ENCODE results near the gene SNAPC1.

Gene SNAPC1

DNA sequence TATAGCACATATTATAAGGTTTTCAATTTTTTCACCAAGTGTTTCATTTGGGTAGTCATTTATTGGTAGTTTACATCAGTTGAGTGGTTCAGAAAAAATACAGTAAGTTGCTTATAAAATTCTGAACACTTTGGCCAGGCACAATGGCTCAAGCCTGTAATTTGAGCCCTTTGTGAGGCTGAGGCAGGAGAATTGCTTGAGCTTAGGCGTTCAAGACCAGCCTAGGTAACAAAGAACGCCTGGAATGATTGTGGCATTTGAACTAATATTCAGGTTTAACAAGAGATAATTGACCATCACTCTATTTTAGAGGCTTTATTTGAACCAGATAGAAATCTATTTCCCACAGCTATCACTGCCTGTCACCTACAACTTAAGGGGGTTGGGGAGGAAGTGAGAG is 44.2 kb upstream of the SNAPC1 start:
- Histone ChIP-seq H3K27me3 (ENCODE audit: insufficient read depth, low read length) (no peaks in the 10 kb centered on the region), H3K9ac (ENCODE audit: low read length) (peak overlapping the region; percentile 21; the same call in 1 of the 2 replicates), H3K27ac (ENCODE audit: low read depth, low read length, poor library complexity, severe bottlenecking) (peak overlapping the region; percentile 81), H3F3A (ENCODE audit: insufficient read depth, low read length) (no peaks in the 10 kb centered on the region; the same call in 1 of the 2 replicates), H3K79me2 (ENCODE audit: insufficient read depth, low read length) (peaks cover 89% of the 10 kb centered on the region), H3K4me1 (ENCODE audit: insufficient read depth, low read length, severe bottlenecking) (peaks cover 78% of the 10 kb centered on the region), H4K20me1 (ENCODE audit: insufficient read depth, low read length) (no peaks in the 10 kb centered on the region), H3K36me3 (ENCODE audit: insufficient read depth, low read length) (peaks cover 25% of the 10 kb centered on the region), H2AFZ (ENCODE audit: low read length) (no peak overlapping the region), H3K4me2 (ENCODE audit: low read length) (peak overlapping the region; percentile 56), H3K9me2 (ENCODE audit: low read depth, low read length) (no peaks in the 10 kb centered on the region), H3K9me3 (ENCODE audit: low read length) (no peaks in the 10 kb centered on the region), H3K4me3 (ENCODE audit: low read depth, low read length, poor library complexity, severe bottlenecking) (peak overlapping the region; percentile 28)
- TF ChIP-seq, protein P1, sequence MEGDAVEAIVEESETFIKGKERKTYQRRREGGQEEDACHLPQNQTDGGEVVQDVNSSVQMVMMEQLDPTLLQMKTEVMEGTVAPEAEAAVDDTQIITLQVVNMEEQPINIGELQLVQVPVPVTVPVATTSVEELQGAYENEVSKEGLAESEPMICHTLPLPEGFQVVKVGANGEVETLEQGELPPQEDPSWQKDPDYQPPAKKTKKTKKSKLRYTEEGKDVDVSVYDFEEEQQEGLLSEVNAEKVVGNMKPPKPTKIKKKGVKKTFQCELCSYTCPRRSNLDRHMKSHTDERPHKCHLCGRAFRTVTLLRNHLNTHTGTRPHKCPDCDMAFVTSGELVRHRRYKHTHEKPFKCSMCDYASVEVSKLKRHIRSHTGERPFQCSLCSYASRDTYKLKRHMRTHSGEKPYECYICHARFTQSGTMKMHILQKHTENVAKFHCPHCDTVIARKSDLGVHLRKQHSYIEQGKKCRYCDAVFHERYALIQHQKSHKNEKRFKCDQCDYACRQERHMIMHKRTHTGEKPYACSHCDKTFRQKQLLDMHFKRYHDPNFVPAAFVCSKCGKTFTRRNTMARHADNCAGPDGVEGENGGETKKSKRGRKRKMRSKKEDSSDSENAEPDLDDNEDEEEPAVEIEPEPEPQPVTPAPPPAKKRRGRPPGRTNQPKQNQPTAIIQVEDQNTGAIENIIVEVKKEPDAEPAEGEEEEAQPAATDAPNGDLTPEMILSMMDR (IDR thresholded peaks at IDR 0.05; ENCODE audit: low read length), result no peak

DNA sequence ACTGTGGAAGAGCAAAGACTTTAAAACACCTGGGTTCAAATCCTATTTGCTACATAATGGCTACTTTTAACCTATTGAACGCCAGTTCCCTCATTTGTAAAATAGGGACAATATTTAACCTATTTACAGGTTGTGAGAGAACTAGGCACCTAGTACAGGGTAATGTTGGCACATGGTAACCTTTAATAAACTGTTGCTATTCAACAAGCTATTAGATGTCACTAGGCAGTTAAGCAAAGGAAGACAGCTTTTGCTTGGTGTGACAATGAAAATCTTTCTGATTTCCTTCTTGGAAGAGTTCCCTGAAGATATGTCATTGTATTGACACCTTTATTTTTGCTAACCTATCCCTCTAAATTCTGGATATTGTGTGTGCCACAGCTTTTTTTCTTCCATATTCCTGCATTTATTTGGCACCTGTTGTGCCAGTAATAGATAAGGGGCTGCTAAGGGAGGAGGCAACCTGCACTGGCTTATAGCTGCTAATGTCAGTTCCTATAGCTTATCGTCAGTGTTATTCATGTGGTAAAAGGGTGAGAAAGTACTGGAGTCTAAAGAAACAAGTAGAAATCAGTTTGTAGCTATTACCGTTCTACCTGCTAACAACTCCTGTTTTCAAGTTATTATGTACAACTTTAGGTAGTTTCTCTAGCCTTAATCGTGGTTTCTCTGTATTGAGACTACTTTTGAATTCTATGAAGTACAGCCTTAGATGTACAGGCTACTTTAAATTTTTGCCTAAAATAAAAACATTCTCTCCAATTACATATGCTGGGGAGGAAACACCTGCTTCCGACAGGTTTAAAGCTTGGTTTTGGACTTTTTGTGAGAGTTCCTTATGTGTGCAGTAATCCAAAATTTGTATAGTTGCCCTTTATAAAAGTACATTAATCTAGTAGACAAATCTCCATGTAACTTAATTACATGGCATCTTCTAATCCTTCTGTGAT is 42.6 kb upstream of the SNAPC1 start:
- Histone ChIP-seq H3K9ac (ENCODE audit: low read length) (peak overlapping the region; percentile 21; the same call in 1 of the 2 replicates), H3K27ac (ENCODE audit: low read depth, low read length, poor library complexity, severe bottlenecking) (peak overlapping the region; percentile 81), H3K4me3 (ENCODE audit: low read depth, low read length, poor library complexity, severe bottlenecking) (peak overlapping the region; percentile 29), H3K9me2 (ENCODE audit: low read depth, low read length) (no peaks in the 10 kb centered on the region), H3K79me2 (ENCODE audit: insufficient read depth, low read length) (peaks cover 75% of the 10 kb centered on the region), H4K20me1 (ENCODE audit: insufficient read depth, low read length) (no peaks in the 10 kb centered on the region), H3K27me3 (ENCODE audit: insufficient read depth, low read length) (no peaks in the 10 kb centered on the region), H3K4me2 (ENCODE audit: low read length) (peak overlapping the region; percentile 56), H3F3A (ENCODE audit: insufficient read depth, low read length) (no peaks in the 10 kb centered on the region), H3K36me3 (ENCODE audit: insufficient read depth, low read length) (peaks cover 39% of the 10 kb centered on the region), H3K9me3 (ENCODE audit: low read length) (no peaks in the 10 kb centered on the region), H2AFZ (ENCODE audit: low read length) (no peak overlapping the region), H3K4me1 (ENCODE audit: insufficient read depth, low read length, severe bottlenecking) (peaks cover 62% of the 10 kb centered on the region)
- TF ChIP-seq, protein P1 (IDR thresholded peaks at IDR 0.05; ENCODE audit: low read length), result no peak
- TF ChIP-seq EZH2 (IDR thresholded peaks at IDR 0.05; ENCODE audit: borderline replicate concordance, low read length), result no peak

DNA sequence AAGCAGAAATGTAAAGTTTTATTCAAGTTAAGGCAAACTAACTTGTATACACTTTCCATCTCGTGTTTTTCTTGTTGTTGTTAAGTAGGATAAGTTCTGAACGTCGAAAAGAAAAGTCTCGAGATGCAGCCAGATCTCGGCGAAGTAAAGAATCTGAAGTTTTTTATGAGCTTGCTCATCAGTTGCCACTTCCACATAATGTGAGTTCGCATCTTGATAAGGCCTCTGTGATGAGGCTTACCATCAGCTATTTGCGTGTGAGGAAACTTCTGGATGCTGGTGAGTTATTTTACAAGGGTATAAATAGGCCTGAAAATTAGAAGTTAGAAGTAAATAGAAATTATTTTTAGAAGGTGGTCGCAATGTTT is 41.9 kb upstream of the SNAPC1 start:
- Histone ChIP-seq H3K9me3 (ENCODE audit: low read length) (no peaks in the 10 kb centered on the region), H3K4me1 (ENCODE audit: insufficient read depth, low read length, severe bottlenecking) (peaks cover 56% of the 10 kb centered on the region), H3K27ac (ENCODE audit: low read depth, low read length, poor library complexity, severe bottlenecking) (peak overlapping the region; percentile 81)

More for the DNA sequence above, 41.9 kb upstream of the SNAPC1 start:
- H4K20me1 ChIP-seq (ENCODE audit: insufficient read depth, low read length), result no peaks in the 10 kb centered on the region
- no peak overlapping the region for H2AFZ ChIP-seq (ENCODE audit: low read length)
- peak overlapping the region; percentile 29 for H3K4me3 ChIP-seq (ENCODE audit: low read depth, low read length, poor library complexity, severe bottlenecking)
- peaks cover 46% of the 10 kb centered on the region for H3K36me3 ChIP-seq (ENCODE audit: insufficient read depth, low read length)
- H3K79me2 ChIP-seq (ENCODE audit: insufficient read depth, low read length), result peaks cover 74% of the 10 kb centered on the region
- peak overlapping the region; percentile 56 for H3K4me2 ChIP-seq (ENCODE audit: low read length)
- H3F3A ChIP-seq (ENCODE audit: insufficient read depth, low read length), result no peaks in the 10 kb centered on the region
- H3K9me2 ChIP-seq (ENCODE audit: low read depth, low read length), result no peaks in the 10 kb centered on the region
- peak overlapping the region; percentile 13; the same call in 1 of the 2 replicates for H3K9ac ChIP-seq (ENCODE audit: low read length)
- no peaks in the 10 kb centered on the region for H3K27me3 ChIP-seq (ENCODE audit: insufficient read depth, low read length)
- TF ChIP-seq, protein P1 (IDR thresholded peaks at IDR 0.05; ENCODE audit: low read length), result no peak
- no peak for TF ChIP-seq EZH2 (IDR thresholded peaks at IDR 0.05; ENCODE audit: borderline replicate concordance, low read length)

All from OCI-LY1 (cell line).